CD14-positive monocyte (primary cell): ENCODE results near the gene PIH1D1. TPM values are rescaled to one million over a fixed set of nuclear protein-coding genes. Genes with fewer than 3 reads are reported as not detected.

Source experiments
- DNase-seq, 3 donors: peaks; one replicate each; pipeline ENCODE4 v3.0.0-alpha.2; 2011 to 2022
- H2AFZ ChIP-seq: 2 replicates; pipeline ENCODE4 v1.6.0; 2012; ENCODE audit warnings: mild to moderate bottlenecking, low read depth, low read length, inconsistent platforms; ENCODE audit not compliant: insufficient read depth, poor library complexity, severe bottlenecking
- H3K27ac ChIP-seq, 2 donors: 1 replicate in 1 of 2; 2 replicates in 1 of 2; pipeline ENCODE4 v1.5.1; 2012 to 2013; ENCODE audit warnings: low read length in 2 of 2, control low read depth in 1 of 2, inconsistent platforms in 1 of 2, low read depth in 1 of 2, mild to moderate bottlenecking in 1 of 2
- H3K27me3 ChIP-seq, 2 donors: one replicate each; pipeline versions ENCODE4 v1.6.0 to v1.6.1; 2011 to 2013; ENCODE audit warnings: low read length in 2 of 2; ENCODE audit not compliant: control insufficient read depth in 2 of 2, insufficient read depth in 2 of 2
- H3K36me3 ChIP-seq, 2 donors: replicated peaks in 1 of 2; 1 replicate in 1 of 2; 2 replicates in 1 of 2; pipeline versions ENCODE4 v1.5.1 to v1.6.1; 2012 to 2013; ENCODE audit warnings: low read length in 2 of 2, control low read depth in 1 of 2, inconsistent platforms in 1 of 2, mild to moderate bottlenecking in 1 of 2; ENCODE audit not compliant: insufficient read depth in 2 of 2, control insufficient read depth in 1 of 2
- H3K4me1 ChIP-seq, 2 donors: 1 replicate in 1 of 2; 2 replicates in 1 of 2; pipeline versions ENCODE4 v1.5.1 to v1.6.1; 2012 to 2013; ENCODE audit warnings: low read length in 2 of 2, control low read depth in 1 of 2, inconsistent platforms in 1 of 2, mild to moderate bottlenecking in 1 of 2, moderate library complexity in 1 of 2; ENCODE audit not compliant: insufficient read depth in 2 of 2, control insufficient read depth in 1 of 2
- H3K4me2 ChIP-seq: replicated peaks from 2 replicates; pipeline ENCODE3; 2012; ENCODE audit warnings: low read length, moderate library complexity, mild to moderate bottlenecking; ENCODE audit not compliant: poor library complexity, severe bottlenecking; ENCODE audit errors: extremely low read depth
- H3K4me3 ChIP-seq, 3 experiments: fragments of 200-600 bp in 1 of 3; sonication (generic) in 1 of 3; replicated peaks in 1 of 3; 1 replicate in 2 of 3; 2 replicates in 1 of 3; pipeline ENCODE4 v1.5.1; 2011 to 2013; ENCODE audit warnings: low read length in 3 of 3, mild to moderate bottlenecking in 3 of 3, control low read depth in 2 of 3, low read depth in 2 of 3, inconsistent platforms in 1 of 3, moderate library complexity in 1 of 3
- H3K79me2 ChIP-seq: 2 replicates; pipeline ENCODE4 v1.6.0; 2012; ENCODE audit warnings: mild to moderate bottlenecking, control low read depth, inconsistent platforms, low read length, moderate library complexity; ENCODE audit not compliant: insufficient read depth
- H3K9ac ChIP-seq: 2 replicates; pipeline ENCODE4 v1.6.0; 2017; ENCODE audit warnings: low read length, mild to moderate bottlenecking; ENCODE audit not compliant: insufficient read depth, poor library complexity, severe bottlenecking
- H3K9me3 ChIP-seq, 2 donors: replicated peaks in 1 of 2; 1 replicate in 1 of 2; 2 replicates in 1 of 2; pipeline versions ENCODE4 v1.5.1 to v1.6.1; 2012 to 2013; ENCODE audit warnings: low read length in 2 of 2, control low read depth in 1 of 2; ENCODE audit not compliant: control insufficient read depth in 1 of 2, insufficient read depth in 1 of 2
- H4K20me1 ChIP-seq: 2 replicates; pipeline ENCODE4 v1.6.0; 2012; ENCODE audit warnings: mild to moderate bottlenecking, low read length, control low read depth, moderate library complexity; ENCODE audit not compliant: insufficient read depth
- H3K27ac Mint-ChIP-seq, 7 donors: one replicate each; pipeline ENCODE4 v1.8.0; 2020; ENCODE audit warnings: mild to moderate bottlenecking in 7 of 7, mixed read lengths in 7 of 7, moderate library complexity in 6 of 7, inconsistent platforms in 2 of 7
- H3K27me3 Mint-ChIP-seq, 3 donors: one replicate each; pipeline ENCODE4 v1.8.0; 2021 to 2022; ENCODE audit warnings: low read depth in 3 of 3, mild to moderate bottlenecking in 3 of 3, mixed read lengths in 3 of 3, moderate library complexity in 3 of 3, inconsistent platforms in 1 of 3
- H3K36me3 Mint-ChIP-seq, 2 donors: one replicate each; pipeline ENCODE4 v1.8.0; 2020; ENCODE audit warnings: mixed read lengths in 2 of 2, inconsistent platforms in 1 of 2, mild to moderate bottlenecking in 1 of 2
- H3K4me1 Mint-ChIP-seq: one replicate; pipeline ENCODE4 v1.8.0; 2020; ENCODE audit warnings: mild to moderate bottlenecking, mixed read lengths
- H3K4me3 Mint-ChIP-seq, 2 donors: one replicate each; pipeline ENCODE4 v1.8.0; 2020; ENCODE audit warnings: mild to moderate bottlenecking in 2 of 2, mixed read lengths in 2 of 2, moderate library complexity in 1 of 2
- H3K9me3 Mint-ChIP-seq, 7 donors: one replicate each; pipeline ENCODE4 v1.8.0; 2020 to 2022; ENCODE audit warnings: mixed read lengths in 7 of 7, mild to moderate bottlenecking in 6 of 7, moderate library complexity in 6 of 7, inconsistent platforms in 2 of 7
- CTCF ChIP-seq: fragments of 200-600 bp; IDR thresholded peaks from one replicate; pipeline ENCODE4 v1.8.0; 2022; ENCODE audit warnings: antibody characterized with exemption, mild to moderate bottlenecking
- WGBS: methylation state at CpG from one replicate; pipeline ENCODE4 v1.1.5; 2013; ENCODE audit warnings: missing lambda C conversion rate; ENCODE audit not compliant: insufficient coverage; 5-methylcytosine and 5-hydroxymethylcytosine counted together
- intact Hi-C, 2 donors: fragments of 100-400 bp; cut with micrococcal nuclease; formaldehyde crosslinking; loops; one replicate each; pipeline versions ENCODE4 v1.15.0 to v1.15.1; 2023
- polyA plus RNA-seq, 3 donors: library from polyadenylated mRNA; depleted of rRNA in 1 of 3; unstranded in 2 of 3; stranded (reverse) in 1 of 3; fragments of 300-500 nt in 2 of 3; fragments of >200 nt in 1 of 3; fragmentation: Illumina TruSeq in 2 of 3; gene quantifications; 1 replicate in 2 of 3; 2 replicates in 1 of 3; pipeline ENCODE4 v1.2.3, GENCODE V29; 2012 to 2021

Gene PIH1D1
- polyA plus RNA-seq, 3 donors = 62.3 to 102 (median 83.9) TPM

GRCh38 chr19:49415102-49415809 is 36.4 kb downstream of the PIH1D1 start:
- Histone ChIP-seq H3K9ac (no peak overlapping the region), H3K79me2 (no peaks in the 10 kb centered on the region)

GRCh38 chr19:49414256-49414655 is 37.4 kb downstream of the PIH1D1 start:
- intact Hi-C loops = no loop called here
- Histone ChIP-seq H3K9ac (no peak overlapping the region), H3K27me3 (peaks cover 2% of the 10 kb centered on the region in 2 donors), H3K79me2 (no peaks in the 10 kb centered on the region), H4K20me1 (no peaks in the 10 kb centered on the region), H3K27ac (no peak overlapping the region), H3K4me1 (peaks cover 8 to 10% of the 10 kb centered on the region in 2 donors), H3K4me2 (no peak overlapping the region), H3K4me3 (no peak overlapping the region), H3K36me3 (no peaks in the 10 kb centered on the region), H3K9me3 (no peaks in the 10 kb centered on the region), H2AFZ (no peak overlapping the region)
- no peak for DNase-seq
- peaks cover 0 to 4% (median 0%) of the 10 kb centered on the region in 7 donors for H3K9me3 Mint-ChIP-seq
- peaks cover 12 to 18% (median 15%) of the 10 kb centered on the region in 3 donors for H3K27me3 Mint-ChIP-seq
- H3K36me3 Mint-ChIP-seq = no peaks in the 10 kb centered on the region
- no peak for TF ChIP-seq CTCF
- H3K4me3 Mint-ChIP-seq = no peak overlapping the region
- H3K4me1 Mint-ChIP-seq = peaks cover 26% of the 10 kb centered on the region
- WGBS = 57% methylated on average over 3 of the region's 3 CpGs
- no peak overlapping the region for H3K27ac Mint-ChIP-seq

More at GRCh38 chr19:49415102-49415809, 36.4 kb downstream of the PIH1D1 start:
- peaks cover 0 to 2% (median 0%) of the 10 kb centered on the region in 7 donors for H3K9me3 Mint-ChIP-seq
- Histone ChIP-seq H3K9me3 (no peaks in the 10 kb centered on the region), H3K4me3 (no peak overlapping the region), H2AFZ (no peak overlapping the region), H3K36me3 (no peaks in the 10 kb centered on the region), H3K4me1 (peaks cover 0 to under 1% of the 10 kb centered on the region in 2 donors), H3K4me2 (no peak overlapping the region), H4K20me1 (no peaks in the 10 kb centered on the region), H3K27ac (no peak overlapping the region), H3K27me3 (peaks cover 6 to 12% of the 10 kb centered on the region in 2 donors)
- intact Hi-C loops = no loop called here
- H3K27ac Mint-ChIP-seq = no peak overlapping the region
- peaks cover 17% of the 10 kb centered on the region for H3K4me1 Mint-ChIP-seq
- no peak overlapping the region for H3K4me3 Mint-ChIP-seq
- DNase-seq = no peak
- peaks cover 20 to 27% (median 25%) of the 10 kb centered on the region in 3 donors for H3K27me3 Mint-ChIP-seq
- 34% methylated on average over 11 of the region's 15 CpGs for WGBS
- TF ChIP-seq CTCF = no peak
- peaks cover 0 to 2% of the 10 kb centered on the region in 2 donors for H3K36me3 Mint-ChIP-seq
